GM21723 (cell line): Measurements from ENCODE around the gene BPIFA3.

Experiments used
- ATAC-seq: cut with Tn5 transposase; IDR thresholded peaks from one replicate; pipeline ENCODE4 v1.9.1; 2021; ENCODE audit warnings: mild to moderate bottlenecking, moderate library complexity; ENCODE audit not compliant: unreplicated experiment

Gene BPIFA3

DNA sequence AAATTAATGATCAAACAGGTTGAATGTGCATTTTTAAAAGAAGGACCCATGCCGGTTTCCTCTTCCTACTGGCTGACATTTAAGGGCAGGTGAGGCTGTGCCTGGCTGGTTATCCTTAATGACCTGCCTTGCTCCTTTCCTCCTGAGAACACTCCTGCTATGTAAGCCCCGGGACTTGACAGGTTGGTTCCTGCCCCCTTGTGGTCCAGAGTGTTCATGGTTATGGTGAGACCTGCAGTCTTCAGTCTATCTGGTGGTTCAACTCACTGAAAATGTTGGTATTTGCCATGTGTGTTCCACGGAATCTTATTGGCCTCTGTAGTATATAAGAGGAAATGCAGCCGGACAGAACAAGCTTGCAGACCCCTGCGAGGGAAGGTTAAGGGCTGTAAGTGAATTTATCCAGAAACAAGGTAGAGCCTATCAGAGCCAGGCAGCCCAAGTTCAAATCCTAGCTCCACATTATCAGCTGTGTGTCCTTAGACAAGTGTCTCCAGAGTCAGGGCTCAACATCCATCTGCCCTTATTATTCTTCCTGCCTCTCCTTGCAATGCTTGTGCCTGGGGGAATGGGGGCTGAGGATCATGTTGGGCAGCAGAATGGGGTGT is 5.2 kb upstream of the BPIFA3 start:
- no peak for ATAC-seq

DNA sequence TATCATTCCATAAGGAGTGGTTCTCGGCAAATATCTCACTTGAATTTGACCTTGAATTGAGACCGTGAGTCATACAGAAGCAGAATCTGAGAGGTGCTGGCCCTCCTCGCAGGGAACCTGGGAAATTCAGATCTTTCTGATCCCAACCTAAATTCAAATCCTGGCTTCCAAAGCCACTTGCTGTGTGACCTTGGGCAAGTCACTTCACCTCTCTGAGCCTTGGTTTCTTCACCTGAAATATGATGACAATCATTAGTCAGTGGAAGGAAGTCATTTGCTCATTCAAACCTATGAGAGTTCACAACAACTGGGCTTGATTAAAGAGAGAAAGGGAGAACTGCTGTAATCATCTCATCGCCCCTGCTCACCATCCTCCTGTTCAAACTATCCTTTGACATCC is 7.2 kb downstream of the BPIFA3 start:
- no peak for ATAC-seq

DNA sequence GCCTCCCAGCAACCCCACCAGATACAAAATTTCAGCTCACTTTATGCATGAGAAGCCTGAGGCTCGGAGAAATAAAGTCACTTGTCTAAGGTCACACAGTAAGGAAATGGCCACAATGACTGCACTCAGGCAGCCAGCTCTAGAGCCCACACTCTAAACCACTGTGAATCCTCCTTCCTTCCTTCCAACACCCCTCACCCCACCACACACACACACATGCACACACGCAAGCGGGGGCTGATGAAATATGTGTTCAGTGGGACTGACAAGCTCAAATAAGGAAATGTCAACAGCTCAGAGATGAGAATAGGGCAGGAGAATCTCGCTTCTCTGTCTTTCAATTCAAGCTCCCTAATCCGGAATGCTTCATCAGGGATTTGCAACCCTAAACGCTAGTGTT is 12.7 kb downstream of the BPIFA3 start:
- no peak for ATAC-seq

DNA sequence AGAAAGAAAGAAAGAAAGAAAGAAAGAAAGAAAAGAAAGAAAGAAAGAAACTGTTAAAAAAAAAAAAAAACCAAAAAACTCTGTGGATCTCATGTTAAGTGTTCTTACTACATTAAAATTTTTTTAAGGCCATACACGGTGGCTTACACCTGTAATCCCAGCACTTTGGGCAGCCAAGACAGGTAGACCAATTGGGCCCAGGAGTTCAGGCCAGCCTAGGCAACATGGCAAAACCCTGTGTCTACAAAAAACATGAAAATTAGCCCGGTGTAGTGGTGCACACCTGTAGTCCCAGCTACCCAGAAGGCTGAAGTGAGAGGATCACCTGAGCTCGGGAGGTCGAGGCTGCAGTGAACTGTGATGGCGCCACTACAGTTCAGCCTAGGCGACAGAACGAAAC is 14.1 kb downstream of the BPIFA3 start:
- ATAC-seq = no peak

DNA sequence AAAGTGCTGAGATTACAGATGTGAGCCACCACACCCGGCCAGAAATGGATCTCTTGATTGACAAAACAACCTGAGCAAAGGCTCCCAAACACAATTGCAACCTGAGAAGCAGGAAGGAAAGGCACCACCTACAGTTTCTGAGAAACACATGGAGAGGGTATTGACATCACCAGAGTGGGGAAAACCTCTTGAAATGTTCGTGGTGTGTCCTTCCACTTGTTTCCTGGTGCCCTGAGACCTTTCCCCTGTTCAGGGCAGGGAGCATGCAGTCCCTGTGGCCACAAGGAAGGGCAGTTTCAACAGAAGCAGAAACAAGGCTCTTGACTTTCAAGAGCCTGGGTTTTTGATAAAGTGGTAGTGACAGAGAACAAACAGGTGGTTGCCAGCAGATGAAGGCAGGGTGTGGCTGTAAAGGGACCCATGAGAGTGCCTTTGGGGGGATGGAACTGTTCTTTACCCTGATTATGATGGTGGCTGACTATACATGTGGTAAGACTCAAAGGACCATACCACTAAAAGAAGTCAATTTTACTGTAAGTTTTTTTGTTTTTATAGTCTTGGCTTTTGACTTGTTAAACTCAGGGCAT is 15.4 kb downstream of the BPIFA3 start:
- no peak for ATAC-seq

DNA sequence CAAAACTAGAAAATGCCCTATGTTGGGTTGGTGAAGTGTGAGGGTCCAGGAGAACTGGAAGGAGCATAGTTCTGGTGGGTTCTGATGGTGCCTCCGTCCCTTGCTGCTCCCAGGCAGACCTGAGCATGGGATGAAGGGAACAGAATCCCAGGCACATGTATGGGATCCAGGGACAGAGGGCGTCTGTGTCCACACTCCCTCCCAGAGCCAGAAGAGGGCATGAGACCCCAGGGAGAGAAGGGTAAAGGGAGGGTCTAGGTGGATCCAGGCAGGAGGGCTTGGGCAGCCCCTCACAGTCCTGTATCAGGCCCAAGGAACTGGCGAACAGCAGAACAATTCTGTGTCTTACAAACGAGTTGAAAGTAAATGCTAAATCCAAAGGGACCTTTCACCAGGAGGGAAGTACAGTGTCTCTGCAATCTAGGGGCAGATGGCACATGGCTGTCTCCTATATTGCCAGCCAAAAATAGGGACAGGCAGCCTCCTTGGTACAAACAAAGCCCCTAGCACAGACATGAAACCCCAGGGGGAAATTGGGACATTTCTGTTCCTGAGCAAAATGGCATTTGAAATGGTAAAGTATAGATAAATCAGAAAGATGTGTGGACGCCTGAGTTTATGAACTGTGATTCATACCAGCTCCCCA is 16.1 kb downstream of the BPIFA3 start:
- no peak for ATAC-seq

DNA sequence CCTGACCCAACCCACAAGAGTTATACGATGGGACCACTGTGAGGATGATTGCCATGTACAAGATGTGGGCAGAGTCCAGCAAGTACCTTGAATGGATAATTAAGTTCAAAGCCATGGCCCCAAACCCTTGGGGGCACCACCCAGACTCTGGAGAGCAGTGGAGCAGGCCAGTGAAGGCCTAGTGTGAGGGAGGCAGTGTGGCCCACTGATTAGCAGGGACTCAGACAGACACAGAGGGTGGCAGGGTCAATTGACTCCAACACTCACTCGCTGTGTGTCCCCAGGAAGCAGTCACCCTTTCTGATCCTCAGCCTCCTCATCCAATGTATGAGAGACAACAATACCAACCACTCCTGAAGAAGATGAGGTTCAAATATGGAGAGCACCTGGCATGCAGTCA is 16.9 kb downstream of the BPIFA3 start:
- ATAC-seq = no peak

DNA sequence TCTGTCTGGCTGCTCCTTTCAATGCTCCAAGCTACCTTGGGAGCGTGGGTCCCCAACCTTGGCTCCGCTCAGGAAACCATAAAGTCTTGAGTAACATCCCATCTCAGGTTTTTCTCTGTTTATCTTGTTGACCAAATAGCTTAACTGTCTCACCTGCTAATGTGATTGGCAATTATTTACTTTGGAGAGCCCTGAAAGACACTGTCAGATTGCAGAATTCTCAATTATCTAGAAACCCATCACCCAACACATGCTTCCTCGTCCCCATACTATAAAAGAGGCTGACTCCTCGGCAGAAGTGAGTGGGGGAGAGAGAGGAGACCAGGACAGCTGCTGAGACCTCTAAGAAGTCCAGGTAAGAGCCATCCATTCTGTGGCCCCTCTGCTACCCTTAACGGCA is 18.5 kb downstream of the BPIFA3 start, which contains the start of gene BPIFA1:
TSS of gene BPIFA1 (plus strand) at position 301 of the 400 bp plus-strand sequence. CDS start 1,716 bp downstream, outside the sequence.
- no peak for ATAC-seq

DNA sequence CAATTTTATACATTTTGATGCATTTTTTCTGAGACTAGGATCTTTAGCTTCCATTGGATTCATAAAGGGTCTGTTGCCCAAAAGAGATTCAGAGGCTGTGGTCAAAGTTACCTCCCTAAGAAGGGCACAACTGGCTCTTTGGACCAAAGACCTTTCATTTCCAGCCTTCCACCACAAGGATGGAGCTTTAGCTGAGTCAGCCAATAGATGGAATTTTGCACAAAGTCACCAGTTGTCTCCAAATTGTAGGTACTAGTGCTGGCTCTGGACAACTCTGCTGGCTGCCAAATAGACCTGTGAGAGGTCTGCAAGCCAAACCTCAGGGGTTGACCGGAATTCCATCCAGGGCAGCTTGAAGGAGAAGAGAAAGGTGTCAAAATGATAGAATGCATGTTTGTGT is 19.2 kb downstream of the BPIFA3 start:
- no peak for ATAC-seq

DNA sequence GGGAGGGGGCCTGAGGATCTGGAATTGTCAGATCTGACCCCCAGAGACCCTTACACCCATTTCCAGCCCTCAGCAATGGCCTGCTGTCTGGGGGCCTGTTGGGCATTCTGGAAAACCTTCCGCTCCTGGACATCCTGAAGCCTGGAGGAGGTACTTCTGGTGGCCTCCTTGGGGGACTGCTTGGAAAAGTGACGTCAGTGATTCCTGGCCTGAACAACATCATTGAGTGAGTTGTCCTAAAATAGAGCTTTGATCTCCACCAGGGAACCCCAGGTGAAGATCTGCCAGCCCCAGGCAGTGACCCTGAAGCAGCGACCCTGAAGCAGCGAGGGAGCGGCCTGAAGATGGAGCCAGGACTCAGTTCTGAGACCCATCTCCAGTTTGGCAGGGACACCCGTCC is 20.8 kb downstream of the BPIFA3 start:
- no peak for ATAC-seq

DNA sequence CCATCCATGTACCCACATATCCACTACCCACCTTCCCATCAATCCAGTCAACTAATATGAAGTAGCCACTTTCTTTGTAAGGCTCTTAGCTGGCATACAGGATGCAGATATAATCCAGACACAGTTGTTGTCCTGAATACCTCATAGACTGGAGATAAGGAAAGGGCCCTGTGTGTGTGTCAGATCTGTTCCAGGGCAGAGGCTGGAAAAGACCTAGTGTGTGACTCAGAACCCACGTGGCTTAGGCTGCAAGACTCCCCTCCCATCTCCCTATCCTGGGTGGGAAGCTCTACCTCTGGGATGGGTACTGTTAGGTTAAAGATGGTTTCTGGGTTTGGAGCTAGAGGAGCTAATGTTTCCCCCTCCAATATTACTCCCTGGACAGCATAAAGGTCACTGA is 22.3 kb downstream of the BPIFA3 start:
- no peak for ATAC-seq

DNA sequence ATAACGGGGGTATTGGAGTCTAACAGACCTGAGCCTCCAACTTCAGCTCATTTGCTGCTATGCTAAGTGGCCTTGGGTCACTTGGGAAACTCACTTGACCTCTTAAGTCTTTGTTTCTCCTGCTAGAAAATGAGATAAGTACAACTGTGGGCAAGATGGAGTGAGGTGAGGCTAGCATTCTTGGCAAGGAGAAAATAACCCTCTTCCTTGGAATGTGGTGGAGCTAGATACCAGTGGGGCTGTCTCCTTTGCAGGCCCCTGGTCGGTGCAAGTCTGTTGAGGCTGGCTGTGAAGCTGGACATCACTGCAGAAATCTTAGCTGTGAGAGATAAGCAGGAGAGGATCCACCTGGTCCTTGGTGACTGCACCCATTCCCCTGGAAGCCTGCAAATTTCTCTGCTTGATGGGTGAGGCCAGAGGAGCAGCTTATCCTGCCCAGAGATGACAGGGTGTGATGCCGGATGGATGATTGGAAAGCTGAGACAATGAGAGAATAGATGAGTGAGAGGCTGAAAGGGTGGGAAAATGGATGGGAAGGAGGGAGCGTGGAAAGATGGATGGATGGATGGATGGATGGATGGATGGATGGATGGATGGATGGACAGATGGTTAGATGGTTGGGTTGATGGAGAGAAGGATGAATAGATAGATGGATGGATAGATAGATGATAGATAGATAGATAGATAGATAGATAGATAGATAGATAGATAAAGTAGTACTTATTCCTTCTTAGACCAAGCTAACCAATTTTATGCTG is 23.0 kb downstream of the BPIFA3 start:
- no peak for ATAC-seq

DNA sequence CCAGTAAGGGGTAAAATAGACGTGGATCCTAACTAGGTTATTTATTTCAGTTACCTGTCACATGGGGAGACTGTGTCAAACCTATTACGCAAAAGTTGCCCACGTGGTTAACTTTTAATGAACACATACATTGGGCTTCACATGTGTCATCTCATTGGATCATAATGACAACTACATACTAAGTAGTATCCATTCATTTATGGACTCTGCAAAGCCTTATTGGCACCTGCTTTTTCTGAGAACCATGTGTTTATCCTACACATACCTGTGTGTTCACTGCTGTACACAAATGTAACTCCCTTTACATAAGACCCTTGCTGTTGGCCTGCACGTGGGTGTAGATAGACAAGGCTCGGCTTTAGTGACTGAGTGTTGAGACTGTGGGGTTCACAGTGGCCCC is 23.8 kb downstream of the BPIFA3 start:
- ATAC-seq = no peak

DNA sequence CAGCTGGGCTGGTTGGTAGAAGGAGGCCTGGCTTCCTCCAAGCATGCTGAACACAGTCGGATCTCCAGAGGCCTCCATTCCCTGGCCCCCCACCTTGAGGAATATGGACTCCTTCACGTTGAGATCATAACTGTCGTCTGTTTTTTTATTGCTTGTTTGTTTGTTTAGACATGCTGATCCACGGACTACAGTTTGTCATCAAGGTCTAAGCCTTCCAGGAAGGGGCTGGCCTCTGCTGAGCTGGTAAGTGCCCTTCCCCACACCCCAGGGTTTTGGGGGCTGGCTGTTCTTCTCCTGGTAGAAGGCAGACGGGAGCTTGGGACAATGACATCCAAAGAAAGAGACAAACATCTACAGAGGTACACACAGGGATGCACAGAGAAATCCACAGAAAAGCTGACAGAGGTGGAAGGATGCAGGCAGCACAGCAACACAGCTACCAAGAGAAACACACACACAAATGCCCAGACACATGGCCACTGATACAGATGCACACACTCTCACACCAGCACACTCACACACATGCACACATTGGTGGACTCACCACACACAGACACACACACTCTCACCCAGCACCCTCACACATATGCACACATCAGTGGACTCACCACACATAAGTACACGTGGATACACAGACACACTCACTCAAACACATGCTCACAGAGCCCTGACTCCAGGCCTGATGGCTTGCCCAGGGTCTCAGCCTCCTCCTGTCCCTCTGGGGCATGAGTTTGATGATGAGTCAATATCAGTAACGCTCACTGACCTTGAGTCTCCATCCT is 25.4 kb downstream of the BPIFA3 start:
- ATAC-seq = no peak

DNA sequence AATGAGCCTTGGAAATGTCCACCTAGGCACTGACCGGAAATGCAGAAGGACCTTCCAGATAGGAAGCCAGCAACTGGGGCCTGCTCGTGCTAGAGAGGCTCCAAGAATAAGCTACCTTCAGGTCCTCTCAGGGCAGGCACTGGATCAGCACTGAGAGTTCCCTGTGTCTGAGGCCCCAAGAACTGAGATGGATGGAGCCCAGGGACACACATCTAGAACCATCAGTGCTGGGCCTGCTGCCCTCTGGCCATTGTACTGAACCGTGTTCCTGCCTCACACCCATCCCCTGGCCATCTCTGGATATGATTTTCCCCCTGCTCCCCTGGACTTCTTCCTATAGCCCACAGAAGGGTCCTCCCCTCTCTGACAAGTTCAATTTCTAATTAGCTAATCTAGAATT is 28.9 kb downstream of the BPIFA3 start:
- no peak for ATAC-seq

DNA sequence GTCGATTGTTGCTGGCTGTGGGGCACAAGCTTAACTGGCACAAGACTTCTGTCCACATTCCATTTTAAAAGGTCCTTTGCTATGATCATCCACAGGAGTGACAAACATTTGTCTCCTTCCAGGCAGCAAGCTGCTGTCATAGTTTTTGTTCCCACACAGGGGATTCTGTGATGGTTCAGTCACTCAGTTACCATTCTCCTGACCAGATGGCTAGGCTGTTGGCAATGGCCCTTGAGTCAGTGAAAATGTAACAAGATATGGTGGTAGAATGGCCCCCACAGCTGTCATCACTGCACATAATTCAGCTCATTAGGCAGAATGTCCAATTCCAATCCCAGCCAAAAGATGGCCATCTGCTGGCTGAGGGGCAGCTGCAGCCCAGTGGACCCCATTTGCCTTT is 32.3 kb downstream of the BPIFA3 start:
- ATAC-seq = no peak

DNA sequence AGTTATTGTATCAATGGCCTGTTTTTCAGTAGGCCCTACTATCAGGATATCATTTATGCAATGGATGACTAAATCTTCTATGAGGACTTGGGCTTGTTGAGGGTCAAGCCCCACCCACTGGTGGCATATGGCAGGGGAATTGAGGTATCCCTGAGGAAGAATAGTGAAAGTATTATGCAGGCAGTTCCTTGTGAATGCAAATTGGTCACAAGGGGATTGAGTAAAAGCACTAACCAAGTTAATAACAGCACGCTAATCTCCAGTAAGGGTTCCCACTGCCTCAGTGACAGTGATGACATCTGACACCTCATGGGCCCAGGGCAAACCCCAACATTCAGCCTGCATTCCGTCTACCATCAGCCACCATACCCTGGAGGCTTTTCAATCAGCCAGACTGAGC is 33.5 kb downstream of the BPIFA3 start:
- no peak for ATAC-seq

DNA sequence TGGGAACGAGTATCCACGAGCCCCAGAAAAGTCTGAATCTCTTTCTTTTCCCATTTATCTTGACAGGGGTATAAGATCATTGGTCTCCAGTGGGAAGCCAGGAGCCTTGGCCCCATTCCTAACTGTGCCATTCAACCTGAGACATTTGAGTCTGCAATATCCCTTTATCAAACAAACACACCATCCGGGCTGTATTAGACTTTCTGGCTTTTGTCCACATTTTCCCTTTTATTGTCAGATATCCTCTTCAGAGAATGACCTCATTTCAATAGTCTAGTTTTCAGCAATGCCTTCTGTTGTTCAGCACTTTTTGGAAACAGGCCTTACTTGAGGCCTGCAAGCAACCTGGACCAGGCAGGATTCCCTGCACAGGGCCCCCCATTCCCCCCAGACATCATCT is 34.3 kb downstream of the BPIFA3 start:
- no peak for ATAC-seq

DNA sequence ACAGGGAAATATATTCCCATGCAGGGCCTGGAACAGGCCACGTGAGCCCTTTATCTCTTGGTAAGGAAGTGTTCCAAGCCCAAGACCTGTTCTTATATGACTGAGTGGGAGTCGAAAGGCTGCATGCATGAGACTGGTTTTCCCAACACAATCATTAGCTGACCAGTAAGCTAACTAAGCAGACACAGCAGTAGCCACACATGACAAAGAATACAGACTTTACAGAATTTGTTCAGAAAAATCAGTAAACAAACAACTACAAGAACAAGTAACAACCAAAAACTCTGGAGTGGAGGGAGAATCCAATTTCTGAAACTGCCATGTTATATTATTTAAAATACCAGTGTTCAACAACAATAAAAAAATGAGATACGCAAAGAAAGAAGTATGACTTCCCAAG is 35.3 kb downstream of the BPIFA3 start:
- ATAC-seq = no peak

DNA sequence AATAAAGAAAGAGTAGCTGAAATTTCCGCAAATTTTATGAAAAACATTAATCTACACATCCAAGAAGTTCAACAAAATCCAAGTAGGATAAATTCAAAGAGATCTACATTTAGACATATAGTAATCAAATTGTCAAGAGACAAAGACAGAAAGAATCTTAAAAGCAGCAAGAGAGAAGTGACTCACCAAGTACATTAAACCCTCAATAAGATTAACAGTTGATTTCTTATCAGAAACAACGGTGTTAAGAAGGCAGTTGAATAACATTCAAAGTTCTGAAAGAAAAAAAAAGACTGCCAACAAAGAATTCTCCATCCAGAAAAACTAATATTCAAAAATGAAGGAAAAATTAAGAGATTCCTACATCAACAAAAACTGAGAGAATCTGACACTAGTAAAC is 37.9 kb downstream of the BPIFA3 start:
- no peak for ATAC-seq

DNA sequence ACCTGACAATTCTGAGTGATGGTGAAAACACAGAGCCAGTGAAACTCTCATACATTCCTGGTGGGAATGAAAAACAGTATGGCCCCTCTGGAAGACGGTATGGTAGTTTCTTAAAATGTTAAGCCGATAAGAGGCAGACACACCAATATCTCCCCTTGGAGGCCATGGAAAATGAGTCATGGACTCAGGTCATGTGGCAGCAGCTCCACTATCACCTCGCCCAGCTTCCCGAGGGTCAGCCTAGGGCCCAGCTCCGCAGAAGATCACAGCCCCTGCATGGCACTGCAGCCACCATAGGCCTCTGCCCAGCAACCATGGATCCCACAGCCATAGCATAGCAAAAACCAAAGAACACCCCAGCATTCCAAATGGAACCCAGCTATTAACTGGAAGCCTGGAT is 40.1 kb downstream of the BPIFA3 start:
- ATAC-seq = no peak
